Epithelial cell of prostate (primary cell): ENCODE results near the gene PGAP1.
A peak's percentile ranks its signal among the peaks of the same experiment; 100 is the strongest.
"Not testable (repeated sequence)": the region's sequence is repeated elsewhere in the genome, so short reads cannot be mapped to it uniquely, and the experiment has no call there.

Source experiments
- DNase-seq: peaks from one replicate; pipeline ENCODE4 v3.0.0-alpha.2; 2011; ENCODE audit warnings: low read depth, low spot score
- H3K27ac ChIP-seq: fragments of 450-650 bp; 2 replicates; pipeline ENCODE4 v1.5.1; 2017; ENCODE audit warnings: mild to moderate bottlenecking

Gene PGAP1

GRCh38 chr2:196905365-196905764 lies 21.1 kb downstream of the PGAP1 start:
- not testable (repeated sequence) for DNase-seq
- H3K27ac ChIP-seq = peak overlapping the region; percentile 82

GRCh38 chr2:196902828-196903227 lies 23.7 kb downstream of the PGAP1 start:
- no peak overlapping the region for H3K27ac ChIP-seq
- DNase-seq = no peak

GRCh38 chr2:196900843-196901242 lies 25.7 kb downstream of the PGAP1 start:
- H3K27ac ChIP-seq = no peak overlapping the region
- DNase-seq = no peak

GRCh38 chr2:196899976-196900375 lies 26.5 kb downstream of the PGAP1 start:
- DNase-seq = no peak
- no peak overlapping the region for H3K27ac ChIP-seq

GRCh38 chr2:196891136-196891535 lies 35.4 kb downstream of the PGAP1 start:
- H3K27ac ChIP-seq = no peak overlapping the region
- DNase-seq = no peak

GRCh38 chr2:196887431-196887830 lies 39.1 kb downstream of the PGAP1 start:
- no peak overlapping the region for H3K27ac ChIP-seq
- DNase-seq = no peak

- no peak overlapping the region for H3K27ac ChIP-seq
- no peak for DNase-seq
Observed at GRCh38 chr2:196884368-196884767, 42.1 kb downstream of the PGAP1 start.

GRCh38 chr2:196876364-196876763 lies 50.1 kb downstream of the PGAP1 start:
- no peak for DNase-seq
- H3K27ac ChIP-seq = no peak overlapping the region

GRCh38 chr2:196875414-196875813 lies 51.1 kb downstream of the PGAP1 start:
- no peak overlapping the region for H3K27ac ChIP-seq
- DNase-seq = no peak

GRCh38 chr2:196873511-196873910 lies 53.0 kb downstream of the PGAP1 start:
- H3K27ac ChIP-seq = no peak overlapping the region
- no peak for DNase-seq

- DNase-seq = no peak
Observed at GRCh38 chr2:196854629-196855028, 71.9 kb downstream of the PGAP1 start.

GRCh38 chr2:196853301-196854087 lies 73.0 kb downstream of the PGAP1 start:
- H3K27ac ChIP-seq = no peak overlapping the region
- DNase-seq = no peak

More at GRCh38 chr2:196854629-196855028, 71.9 kb downstream of the PGAP1 start:
- H3K27ac ChIP-seq = no peak overlapping the region

GRCh38 chr2:196851088-196851487 lies 75.4 kb downstream of the PGAP1 start:
- no peak for DNase-seq
- H3K27ac ChIP-seq = no peak overlapping the region

GRCh38 chr2:196849895-196850294 lies 76.6 kb downstream of the PGAP1 start:
- H3K27ac ChIP-seq = no peak overlapping the region
- DNase-seq = no peak

GRCh38 chr2:196846295-196846694 lies 80.2 kb downstream of the PGAP1 start:
- no peak for DNase-seq

GRCh38 chr2:196845371-196845770 lies 81.1 kb downstream of the PGAP1 start:
- H3K27ac ChIP-seq = no peak overlapping the region
- no peak for DNase-seq

More at GRCh38 chr2:196846295-196846694, 80.2 kb downstream of the PGAP1 start:
- no peak overlapping the region for H3K27ac ChIP-seq

- no peak for DNase-seq
- no peak overlapping the region for H3K27ac ChIP-seq
Observed at GRCh38 chr2:196840171-196840570, 86.3 kb downstream of the PGAP1 start.

- no peak overlapping the region for H3K27ac ChIP-seq
- DNase-seq = no peak
Observed at GRCh38 chr2:196839574-196839973, 86.9 kb downstream of the PGAP1 start.

- no peak for DNase-seq
- H3K27ac ChIP-seq = no peak overlapping the region
Observed at GRCh38 chr2:196836440-196836839, 90.1 kb downstream of the PGAP1 start.

GRCh38 chr2:196830701-196831100 lies 95.8 kb downstream of the PGAP1 start:
- no peak for DNase-seq
- H3K27ac ChIP-seq = no peak overlapping the region

GRCh38 chr2:196827356-196827755 lies 99.2 kb downstream of the PGAP1 start:
- H3K27ac ChIP-seq = no peak overlapping the region
- no peak for DNase-seq
